Lower lobe of right lung (tissue), 2 donors: Measurements from ENCODE around the gene HDAC4. TPM values are rescaled to one million over a fixed set of nuclear protein-coding genes. Genes with fewer than 3 reads are reported as not detected.
A peak's percentile ranks its signal among the peaks of the same experiment; 100 is the strongest.
"Not testable (repeated sequence)": the region's sequence is repeated elsewhere in the genome, so short reads cannot be mapped to it uniquely, and the experiment has no call there.

Source experiments
- ATAC-seq, 2 donors: fragments of 200-7000 bp; cut with Tn5 transposase; one replicate each; pipeline ENCODE4 v1.9.1; 2020 to 2022; ENCODE audit warnings: mild to moderate bottlenecking in 2 of 2, moderate library complexity in 2 of 2
- DNase-seq: peaks from one replicate; pipeline ENCODE4 v3.0.0-alpha.2; 2020
- H3K27ac ChIP-seq: fragments of 200-600 bp; one replicate; pipeline ENCODE4 v1.8.0; 2022
- H3K27me3 ChIP-seq: fragments of 200-600 bp; one replicate; pipeline ENCODE4 v1.8.0; 2022; ENCODE audit warnings: low read depth
- H3K36me3 ChIP-seq: fragments of 200-600 bp; one replicate; pipeline ENCODE4 v1.8.0; 2022; ENCODE audit warnings: mild to moderate bottlenecking
- H3K4me1 ChIP-seq: fragments of 200-600 bp; one replicate; pipeline ENCODE4 v1.8.0; 2022
- H3K4me3 ChIP-seq: fragments of 200-600 bp; one replicate; pipeline ENCODE4 v1.8.0; 2022; ENCODE audit warnings: mild to moderate bottlenecking
- H3K9me3 ChIP-seq: fragments of 200-600 bp; one replicate; pipeline ENCODE4 v1.8.0; 2022
- intact Hi-C: fragments of 100-400 bp; cut with DNase I; formaldehyde crosslinking; loops from one replicate; pipeline ENCODE4 v1.11.0; 2022
- long read RNA-seq: library from polyadenylated mRNA; unstranded; transcript quantifications from one replicate; pipeline ENCODE4 v2.0.0, GENCODE V29; 2021
- total RNA-seq: library from RNA; stranded (reverse); fragmentation: NEBNext Ultra II Directional; extraction: Animal tissue kit (Norgen Biotek cat#: 25700); gene quantifications from one replicate; pipeline ENCODE4 v1.2.1, GENCODE V29; 2021
- TF ChIP-seq, protein P1 (sequence below): fragments of 200-600 bp; IDR thresholded peaks from one replicate; pipeline ENCODE4 v1.8.0; 2022; ENCODE audit warnings: antibody characterized with exemption, mild to moderate bottlenecking
- donor health status: DM: no; HTN: yes; CAD: no; lungs with severe emphysema.

HDAC4 gene
- 44.9 TPM for total RNA-seq
- long read RNA-seq, partial matches to known transcripts, result 10 of 34 reads
- long read RNA-seq, other reads (novel, unspliced or antisense), result 23 of 34 reads

DNA sequence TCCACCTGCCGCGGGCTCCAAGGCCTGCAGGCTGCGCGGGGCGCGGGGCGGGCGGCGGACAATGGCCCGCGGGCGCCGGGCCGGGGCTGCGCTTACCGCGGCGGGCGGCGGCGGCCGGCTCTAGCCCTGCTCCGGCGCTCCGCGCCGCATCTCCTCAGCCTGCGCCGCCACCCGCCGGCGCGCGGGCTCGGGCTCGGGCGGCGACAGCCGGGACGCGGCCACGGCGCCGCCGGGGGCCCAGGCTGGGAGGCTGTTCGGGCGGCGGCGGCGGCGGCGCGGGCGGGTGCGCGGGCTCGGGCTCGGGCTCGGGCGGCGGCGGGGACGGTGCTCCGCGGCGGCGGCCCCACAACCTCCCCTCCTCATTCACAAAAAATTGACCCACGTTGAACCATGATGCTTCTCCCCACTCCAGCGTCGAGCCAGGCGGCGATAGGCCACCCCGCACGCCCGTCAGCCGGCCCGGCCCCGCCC, at the start of gene HDAC4:
Gene HDAC4, minus strand, starts transcription at position 425 of the 471 bp plus-strand sequence. CDS start 48,321 bp downstream, outside the sequence.
- Histone ChIP-seq H3K4me3 (peak within 1 kb of the TSS; percentile 68), H3K4me1 (peaks cover 14% of the 10 kb centered on the region), H3K9me3 (no peaks in the 10 kb centered on the region), H3K27ac (peak within 1 kb of the TSS; percentile 100), H3K36me3 (no peaks in the 10 kb centered on the region), H3K27me3 (no peaks in the 10 kb centered on the region)
- no peak for DNase-seq
- TF ChIP-seq, protein P1, sequence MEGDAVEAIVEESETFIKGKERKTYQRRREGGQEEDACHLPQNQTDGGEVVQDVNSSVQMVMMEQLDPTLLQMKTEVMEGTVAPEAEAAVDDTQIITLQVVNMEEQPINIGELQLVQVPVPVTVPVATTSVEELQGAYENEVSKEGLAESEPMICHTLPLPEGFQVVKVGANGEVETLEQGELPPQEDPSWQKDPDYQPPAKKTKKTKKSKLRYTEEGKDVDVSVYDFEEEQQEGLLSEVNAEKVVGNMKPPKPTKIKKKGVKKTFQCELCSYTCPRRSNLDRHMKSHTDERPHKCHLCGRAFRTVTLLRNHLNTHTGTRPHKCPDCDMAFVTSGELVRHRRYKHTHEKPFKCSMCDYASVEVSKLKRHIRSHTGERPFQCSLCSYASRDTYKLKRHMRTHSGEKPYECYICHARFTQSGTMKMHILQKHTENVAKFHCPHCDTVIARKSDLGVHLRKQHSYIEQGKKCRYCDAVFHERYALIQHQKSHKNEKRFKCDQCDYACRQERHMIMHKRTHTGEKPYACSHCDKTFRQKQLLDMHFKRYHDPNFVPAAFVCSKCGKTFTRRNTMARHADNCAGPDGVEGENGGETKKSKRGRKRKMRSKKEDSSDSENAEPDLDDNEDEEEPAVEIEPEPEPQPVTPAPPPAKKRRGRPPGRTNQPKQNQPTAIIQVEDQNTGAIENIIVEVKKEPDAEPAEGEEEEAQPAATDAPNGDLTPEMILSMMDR, result no peak
- intact Hi-C loops, result no loop called here
- no peak for ATAC-seq

DNA sequence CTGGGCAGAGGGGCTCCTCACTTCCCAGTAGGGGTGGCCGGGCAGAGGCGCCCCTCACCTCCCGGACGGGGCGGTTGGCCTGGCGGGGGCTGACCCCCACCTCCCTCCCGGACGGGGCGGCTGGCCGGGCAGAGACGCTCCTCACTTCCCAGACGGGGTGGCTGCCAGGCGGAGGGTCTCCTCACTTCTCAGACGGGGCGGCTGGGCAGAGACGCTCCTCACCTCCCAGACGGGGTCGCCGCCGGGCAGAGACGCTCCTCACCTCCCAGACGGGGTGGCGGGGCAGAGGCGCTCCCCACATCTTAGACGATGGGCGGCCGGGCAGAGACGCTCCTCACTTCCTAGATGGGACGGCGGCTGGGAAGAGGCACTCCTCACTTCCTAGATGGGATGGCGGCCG, 48.6 kb upstream of the HDAC4 start:
- H3K27me3 ChIP-seq, DNase-seq, H3K9me3 ChIP-seq, H3K4me3 ChIP-seq, H3K27ac ChIP-seq, intact Hi-C loops, H3K36me3 ChIP-seq, H3K4me1 ChIP-seq, ATAC-seq: not testable (repeated sequence)

DNA sequence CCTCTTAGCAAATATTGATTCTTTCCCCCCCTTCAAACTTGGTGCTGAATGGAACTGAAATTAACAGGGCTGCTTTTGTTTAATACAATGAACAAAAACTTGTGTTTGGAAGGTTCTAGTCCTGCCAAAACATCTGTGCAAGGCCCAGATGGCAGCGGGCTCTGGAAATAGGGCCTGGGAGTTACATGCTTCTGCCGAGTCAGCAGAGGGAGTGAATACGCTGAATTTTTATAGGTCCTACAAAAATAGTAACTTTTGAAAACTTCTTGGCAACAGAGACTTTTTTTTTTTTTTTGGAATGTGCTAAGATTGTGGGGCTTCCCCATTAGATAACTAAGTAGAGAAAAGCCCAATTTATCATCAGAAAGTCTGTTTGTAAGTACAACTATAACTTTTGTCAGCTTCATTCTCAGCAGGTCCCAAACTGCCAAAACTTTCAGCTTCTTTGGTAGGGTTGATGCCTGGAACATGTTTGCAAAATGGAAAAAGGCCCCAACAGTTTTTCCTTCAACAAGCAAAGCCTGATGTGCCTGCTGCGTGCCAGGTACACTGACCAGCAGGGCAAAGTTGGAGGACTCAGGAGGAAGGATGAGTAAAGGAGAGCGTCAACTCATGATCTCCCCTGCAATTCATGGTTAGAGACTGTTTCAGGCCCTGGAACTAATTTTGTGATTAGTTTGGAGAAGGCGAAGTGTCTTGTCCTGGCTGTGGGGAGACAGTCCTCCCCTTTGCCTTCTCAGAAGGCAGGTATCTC, 45.1 kb upstream of the HDAC4 start:
- peaks cover 19% of the 10 kb centered on the region for H3K4me1 ChIP-seq
- H3K9me3 ChIP-seq, result no peaks in the 10 kb centered on the region
- no peaks in the 10 kb centered on the region for H3K27me3 ChIP-seq
- TF ChIP-seq, protein P1, result no peak
- peak overlapping the region; percentile 38 for H3K27ac ChIP-seq
- DNase-seq (no peak), ATAC-seq (peak in 1 of 2 donors; percentile 38)
- H3K36me3 ChIP-seq, result no peaks in the 10 kb centered on the region
- no peak overlapping the region for H3K4me3 ChIP-seq
- intact Hi-C loops, result no loop called here

DNA sequence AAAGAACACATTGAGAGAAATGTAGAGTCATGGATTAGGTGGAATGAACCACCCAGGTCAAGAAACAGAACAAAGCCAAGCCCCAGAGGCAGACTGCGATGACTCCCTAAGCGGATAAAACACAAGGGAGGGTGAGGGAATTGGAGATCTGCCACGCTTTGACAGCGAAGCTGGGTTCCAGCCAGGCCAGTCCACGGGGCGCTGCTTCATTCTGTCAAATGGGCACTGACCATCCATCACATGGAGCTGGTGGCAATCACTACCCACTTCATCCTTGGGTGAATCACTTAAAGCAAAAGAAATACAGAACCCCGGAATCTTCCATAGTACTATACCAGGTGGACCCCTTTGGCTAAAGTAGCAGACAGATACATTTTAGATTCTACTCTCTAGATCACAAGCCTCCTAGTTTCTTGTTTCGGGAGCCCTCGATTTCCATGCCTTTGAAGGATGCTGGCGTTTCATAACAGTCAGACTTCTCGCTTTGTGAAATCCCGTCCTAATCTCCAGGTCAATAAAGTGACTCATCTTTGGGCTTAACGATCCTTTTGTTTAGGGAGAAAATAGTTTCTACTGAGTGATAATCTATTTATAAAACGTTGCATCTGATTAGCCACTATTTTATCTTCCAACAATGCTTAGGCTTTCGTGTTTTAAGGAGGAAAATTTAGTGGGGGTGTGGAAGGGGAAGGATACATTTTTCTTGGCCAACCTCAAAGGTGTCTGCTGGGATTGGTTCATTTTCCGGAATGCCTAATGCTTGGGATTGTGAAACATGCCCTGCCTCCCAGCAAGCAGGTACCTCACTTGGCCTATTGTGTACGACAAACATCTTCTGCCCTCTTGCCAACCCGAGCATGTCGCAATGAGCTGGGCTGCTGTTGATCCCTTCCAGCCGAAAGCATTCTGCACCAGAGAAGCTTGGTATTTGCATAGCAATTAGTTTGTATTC, 44.1 kb upstream of the HDAC4 start:
- intact Hi-C loops, result no loop called here
- Histone ChIP-seq H3K9me3 (no peaks in the 10 kb centered on the region), H3K4me1 (peaks cover 28% of the 10 kb centered on the region), H3K4me3 (no peak overlapping the region), H3K27me3 (no peaks in the 10 kb centered on the region), H3K36me3 (no peaks in the 10 kb centered on the region), H3K27ac (peak overlapping the region; percentile 38)
- ATAC-seq, result peak; percentile 92
- TF ChIP-seq, protein P1, result no peak
- DNase-seq, result peak; percentile 82

DNA sequence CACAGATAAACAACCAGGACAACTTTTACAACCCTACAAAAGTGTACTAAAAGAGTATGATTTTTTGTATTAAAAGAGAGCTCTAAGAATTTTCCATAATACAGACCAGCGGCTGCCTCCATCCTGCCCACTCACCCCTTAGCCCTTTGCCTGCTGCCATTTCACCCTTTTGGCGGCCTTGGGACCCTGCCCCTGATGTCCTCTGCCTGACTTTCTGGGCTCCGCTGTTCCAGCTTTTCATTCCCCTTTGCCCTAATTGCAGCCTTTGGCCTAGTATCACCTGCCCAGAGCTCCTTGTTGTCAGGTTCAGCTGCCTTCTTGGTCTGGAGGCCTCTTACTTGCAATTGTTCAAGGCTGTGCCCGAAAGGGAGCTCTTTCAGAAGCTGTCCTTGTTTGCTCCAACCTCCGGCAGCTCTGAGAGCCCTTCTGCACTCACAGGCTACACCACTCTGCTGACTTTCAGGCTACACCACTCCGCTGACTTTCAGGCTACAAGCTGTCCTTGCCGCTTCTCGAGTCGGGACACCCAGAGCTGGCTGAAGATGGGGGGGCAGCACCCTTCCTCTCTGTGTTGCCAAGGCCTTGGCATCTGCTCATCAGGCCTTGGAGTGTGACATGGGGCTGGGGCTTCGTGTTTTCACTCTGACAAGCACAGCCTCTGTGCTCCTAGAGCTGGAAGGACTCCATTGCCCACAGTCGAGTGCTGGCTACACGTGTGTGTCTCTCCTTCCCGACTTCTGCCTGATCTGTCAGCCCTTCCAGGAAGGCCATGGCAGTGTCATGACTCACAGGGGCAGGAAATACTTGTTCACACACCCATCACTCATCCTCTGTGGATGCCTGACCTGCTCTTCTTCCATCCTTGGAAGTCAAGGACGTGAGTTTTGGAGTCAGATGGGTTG, 43.1 kb upstream of the HDAC4 start:
- ATAC-seq (peak; percentile 14 to 23), DNase-seq (no peak)
- Histone ChIP-seq H3K27me3 (no peaks in the 10 kb centered on the region), H3K4me1 (peaks cover 28% of the 10 kb centered on the region), H3K36me3 (no peaks in the 10 kb centered on the region), H3K27ac (peak overlapping the region; percentile 38), H3K9me3 (no peaks in the 10 kb centered on the region), H3K4me3 (no peak overlapping the region)
- intact Hi-C loops, result no loop called here
- TF ChIP-seq, protein P1, result no peak
